ENCODE data around the gene ARID4A. TPM values are rescaled to one million over a fixed set of nuclear protein-coding genes. Genes with fewer than 3 reads are reported as not detected.

Gene ARID4A
- total and polyA plus RNA-seq, 2 of the 13 experiments (the other 11 are each of a cell fraction or from before 2014, with no cell fraction given): 7.2 to 9.7 TPM

GRCh38 chr14:58272588-58273372, 25.6 kb upstream of the ARID4A start (continued):
- TF ChIP-seq ZNF780A (CRISPR knock-in tag; IDR thresholded peaks at IDR 0.05) (no peak), PAF1 (CRISPR knock-in tag; IDR thresholded peaks at IDR 0.05) (peak; percentile 72; the same call in 1 of the 2 replicates), ZZZ3 (CRISPR knock-in tag; IDR thresholded peaks at IDR 0.05; ENCODE audit: borderline replicate concordance) (no peak), HNRNPK (IDR thresholded peaks at IDR 0.05; ENCODE audit: low read depth, low read length, poor library complexity, severe bottlenecking) (no peak), ZNF431 (CRISPR knock-in tag; IDR thresholded peaks at IDR 0.05; ENCODE audit: borderline replicate concordance, low read depth) (peak; percentile 45; the same call in 1 of the 2 replicates), ELF3 (CRISPR knock-in tag; IDR thresholded peaks at IDR 0.05) (peak; percentile 82; the same call in 1 of the 2 replicates), RFX3 (CRISPR knock-in tag; IDR thresholded peaks at IDR 0.05) (no peak), ZNF382 (CRISPR knock-in tag; IDR thresholded peaks at IDR 0.05; ENCODE audit: borderline replicate concordance) (no peak), SRF (IDR thresholded peaks at IDR 0.05; ENCODE audit: low read depth, low read length) (peak; percentile 82), SMAD3 (CRISPR knock-in tag; IDR thresholded peaks at IDR 0.05) (peak; percentile 34; the same call in 1 of the 2 replicates), NFYB (CRISPR knock-in tag; IDR thresholded peaks at IDR 0.05) (no peak), CEBPG (CRISPR knock-in tag; IDR thresholded peaks at IDR 0.05) (peak; percentile 57), RARA (CRISPR knock-in tag; IDR thresholded peaks at IDR 0.05) (peak; percentile 52), ARID5B (CRISPR knock-in tag; IDR thresholded peaks at IDR 0.05) (peak; percentile 83), MIXL1 (CRISPR knock-in tag; IDR thresholded peaks at IDR 0.05) (peak; percentile 95), CHD4 (IDR thresholded peaks at IDR 0.05; ENCODE audit: borderline replicate concordance, low read length) (peak; percentile 95), KMT2A (CRISPR knock-in tag; IDR thresholded peaks at IDR 0.05) (peak; percentile 33; the same call in 1 of the 2 replicates), RBM22 (optimal IDR thresholded peaks at IDR 0.05; ENCODE audit: low read length) (peak; percentile 89), ZNF580 (CRISPR knock-in tag; IDR thresholded peaks at IDR 0.05; ENCODE audit: borderline replicate concordance, low read depth) (peak; percentile 38; the same call in 1 of the 2 replicates), NCOR1 (IDR thresholded peaks at IDR 0.05; ENCODE audit: borderline replicate concordance, low read length) (peak; percentile 84), CREB1 (IDR thresholded peaks at IDR 0.05) (no peak), CREB1 (CRISPR knock-in tag; IDR thresholded peaks at IDR 0.05) (peak; percentile 12; the same call in 1 of the 2 replicates), GPN1 (CRISPR knock-in tag; IDR thresholded peaks at IDR 0.05; ENCODE audit: borderline replicate concordance) (no peak), JARID2 (CRISPR knock-in tag; IDR thresholded peaks at IDR 0.05; ENCODE audit: insufficient replicate concordance) (no peak), HNF4G (IDR thresholded peaks at IDR 0.05; ENCODE audit: borderline replicate concordance, low read depth, low read length) (peak; percentile 76), HNF4G (CRISPR knock-in tag; IDR thresholded peaks at IDR 0.05; ENCODE audit: borderline replicate concordance, low read depth) (no peak), SIX1 (CRISPR knock-in tag; IDR thresholded peaks at IDR 0.05; ENCODE audit: borderline replicate concordance) (peak; percentile 73; the same call in 1 of the 2 replicates), MXD4 (CRISPR knock-in tag; IDR thresholded peaks at IDR 0.05) (no peak), FOSL2 (CRISPR knock-in tag; IDR thresholded peaks at IDR 0.05) (peak; percentile 60), FLYWCH1 (CRISPR knock-in tag; IDR thresholded peaks at IDR 0.05) (no peak)

Measured in HepG2 (cell line).